NCI-H128 (cell line): ENCODE data around the gene SEMA3A.

Experiments used
- DNase-seq: peaks from one replicate; lab custom pipeline; 2025; ENCODE audit not compliant: unreplicated experiment; lab: John Stamatoyannopoulos, UW

SEMA3A gene

GRCh38 chr7:84112771-84113170, 81.8 kb downstream of the SEMA3A start:
- DNase-seq, result no peak

- DNase-seq, result no peak
These were observed 82.7 kb downstream of the SEMA3A start for GRCh38 chr7:84111842-84112241.

GRCh38 chr7:84110400-84110799, 84.2 kb downstream of the SEMA3A start:
- DNase-seq, result no peak

DNA sequence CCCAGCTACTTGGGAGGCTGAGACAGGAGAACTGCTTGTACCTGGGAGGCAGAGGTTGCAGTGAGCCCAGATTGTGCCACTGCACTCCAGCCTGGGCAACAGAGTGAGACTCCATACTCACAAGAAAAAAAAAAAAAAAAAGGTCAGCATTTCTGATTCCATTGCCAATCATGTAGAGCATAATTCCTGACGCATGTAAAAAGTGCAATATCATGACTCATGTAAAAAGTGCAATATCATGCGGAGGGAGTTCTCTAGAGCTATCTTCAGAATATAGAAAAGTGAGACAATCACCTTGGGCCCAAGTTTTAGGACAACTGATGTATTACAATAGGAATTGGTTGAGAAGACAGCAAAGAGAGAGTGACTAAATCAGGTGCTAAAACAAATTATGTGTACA, 85.8 kb downstream of the SEMA3A start:
- DNase-seq, result no peak

DNA sequence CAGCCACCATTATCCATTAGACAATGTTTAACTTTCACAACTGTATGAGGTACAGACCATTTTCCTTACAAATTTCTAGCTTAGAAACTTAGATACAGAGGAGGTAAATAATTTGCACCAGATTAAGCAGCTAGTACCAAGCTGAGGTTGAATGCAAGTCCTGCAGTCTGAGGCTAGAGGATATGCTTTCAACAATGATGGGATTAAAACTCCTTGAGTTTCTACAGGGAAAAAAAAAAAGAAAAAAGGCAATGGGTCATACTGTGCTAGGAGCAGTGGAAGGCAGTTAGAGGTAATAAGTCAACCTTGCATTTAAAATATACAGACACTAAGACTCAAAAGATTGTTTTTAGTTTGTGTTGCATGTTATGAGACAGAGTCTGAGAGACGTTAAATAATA, 86.5 kb downstream of the SEMA3A start:
- no peak for DNase-seq

GRCh38 chr7:84107259-84107658, 87.3 kb downstream of the SEMA3A start:
- no peak for DNase-seq

DNA sequence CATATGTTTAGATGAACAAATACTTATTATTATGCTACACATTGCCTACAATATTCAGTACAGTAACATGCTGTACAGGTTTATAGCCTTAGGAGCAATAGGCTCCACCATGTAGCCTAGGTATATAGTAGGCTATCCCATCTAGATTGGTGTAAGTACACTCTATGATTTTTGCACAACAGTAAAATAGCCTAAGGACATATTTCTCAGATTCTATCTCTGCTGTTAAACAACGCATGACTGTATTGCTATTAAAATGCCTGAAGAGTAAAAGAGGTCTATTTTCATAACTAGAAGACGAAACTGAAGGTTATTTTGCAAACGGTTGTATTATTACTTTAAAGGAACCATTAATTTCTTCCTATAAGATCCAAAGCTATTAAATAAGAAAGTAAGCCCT, 88.3 kb downstream of the SEMA3A start:
- DNase-seq, result no peak

- DNase-seq, result no peak
These were observed 89.0 kb downstream of the SEMA3A start for GRCh38 chr7:84105586-84105985.

DNA sequence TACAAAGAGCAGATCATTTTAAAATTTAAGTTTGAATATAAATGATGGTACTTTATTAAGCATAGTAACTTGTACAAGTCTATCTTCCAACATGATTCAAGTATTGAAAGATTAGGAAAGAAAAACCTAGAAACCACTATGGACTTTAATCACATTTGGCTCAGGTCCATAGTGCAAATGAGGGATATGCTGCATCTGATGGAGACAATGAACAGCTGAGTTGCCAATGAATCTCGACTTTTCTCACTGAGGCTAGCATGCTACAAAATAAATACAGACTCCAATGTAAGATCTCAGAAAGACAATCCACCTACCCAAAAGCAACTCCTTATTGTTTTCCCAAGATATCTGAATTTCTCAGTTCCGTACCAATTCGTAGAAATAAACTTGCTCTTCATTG, 89.8 kb downstream of the SEMA3A start:
- no peak for DNase-seq

- DNase-seq, result no peak
These were observed 92.4 kb downstream of the SEMA3A start for GRCh38 chr7:84102213-84102612.

- DNase-seq, result no peak
These were observed 93.7 kb downstream of the SEMA3A start for GRCh38 chr7:84100866-84101265.

- no peak for DNase-seq
These were observed 98.6 kb downstream of the SEMA3A start for GRCh38 chr7:84095971-84096370.

DNA sequence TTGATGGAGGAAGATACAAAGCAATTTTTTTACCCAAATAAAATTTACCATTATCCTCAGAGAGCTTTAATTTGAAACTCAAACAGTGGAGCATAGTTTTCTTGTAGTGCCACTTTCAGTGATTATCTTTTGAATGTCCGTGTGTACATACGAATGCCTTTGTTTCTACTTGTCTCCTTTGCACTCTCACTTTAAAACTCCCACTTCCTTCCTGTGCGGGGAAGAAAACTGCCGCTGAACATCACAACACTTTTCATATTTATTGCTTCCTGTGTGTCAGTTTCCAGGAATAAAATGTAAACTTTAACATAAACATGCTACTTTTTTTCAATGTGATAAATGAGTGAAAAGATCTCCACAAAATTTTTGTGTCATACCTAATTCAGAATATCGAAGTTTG, 102.4 kb downstream of the SEMA3A start:
- no peak for DNase-seq

- no peak for DNase-seq
These were observed 103.3 kb downstream of the SEMA3A start for GRCh38 chr7:84091318-84091717.

DNA sequence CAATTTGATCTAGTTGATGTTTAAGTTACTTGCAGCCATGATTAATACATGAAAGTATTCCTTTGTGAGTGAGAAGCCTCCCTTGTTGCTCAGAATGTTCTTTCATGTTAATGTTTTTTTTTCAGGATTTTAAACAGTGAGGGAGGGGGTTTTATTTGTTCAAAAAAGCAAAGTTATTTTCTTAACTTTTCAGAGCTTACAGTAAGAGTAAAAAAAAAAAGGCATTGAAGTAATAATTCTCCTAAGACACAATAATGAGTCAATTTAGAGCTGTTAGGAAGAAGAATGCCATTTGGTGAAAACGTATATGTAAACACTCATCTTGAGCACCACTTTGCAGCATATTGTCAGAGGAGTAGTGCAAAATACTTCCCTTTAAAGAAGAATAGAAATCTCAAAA, 105.8 kb downstream of the SEMA3A start:
- DNase-seq, result no peak

DNA sequence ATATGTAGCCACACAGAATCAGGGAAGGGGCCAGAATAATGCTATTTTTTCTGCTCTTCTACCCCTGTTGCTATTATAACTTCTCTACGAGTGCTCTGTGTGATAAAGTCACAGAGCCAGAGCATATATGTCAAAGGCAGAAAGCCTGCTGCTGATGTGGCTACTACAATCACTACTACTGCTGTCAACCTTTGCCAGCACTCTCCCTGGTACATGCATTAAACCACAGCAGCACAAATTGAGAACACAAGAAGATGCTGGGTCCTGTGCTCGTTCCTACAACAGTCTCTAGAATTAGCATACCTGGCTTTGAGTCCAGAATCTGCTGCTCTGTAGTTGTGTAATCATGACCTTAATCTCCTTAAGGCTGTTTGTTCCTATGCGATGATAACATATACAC, 108.6 kb downstream of the SEMA3A start:
- DNase-seq, result no peak

DNA sequence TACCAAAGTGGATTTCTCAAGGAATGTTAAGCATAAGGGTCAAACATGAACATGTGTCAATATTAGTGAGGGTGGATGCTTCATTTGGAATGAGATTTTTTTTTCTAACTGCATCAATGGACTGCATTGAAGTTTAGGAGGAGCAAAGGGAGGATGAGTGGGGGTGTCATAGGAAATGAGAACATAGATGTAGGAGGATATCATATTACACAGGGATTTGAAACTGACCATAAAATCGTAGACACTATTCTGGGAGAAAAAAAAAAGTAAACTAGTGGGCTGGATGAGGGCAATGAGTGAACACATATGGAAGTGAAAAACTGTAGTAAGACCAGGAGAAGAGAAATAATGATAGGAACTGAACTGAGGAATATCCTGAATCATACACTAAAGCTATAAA, 109.4 kb downstream of the SEMA3A start:
- DNase-seq, result no peak

DNA sequence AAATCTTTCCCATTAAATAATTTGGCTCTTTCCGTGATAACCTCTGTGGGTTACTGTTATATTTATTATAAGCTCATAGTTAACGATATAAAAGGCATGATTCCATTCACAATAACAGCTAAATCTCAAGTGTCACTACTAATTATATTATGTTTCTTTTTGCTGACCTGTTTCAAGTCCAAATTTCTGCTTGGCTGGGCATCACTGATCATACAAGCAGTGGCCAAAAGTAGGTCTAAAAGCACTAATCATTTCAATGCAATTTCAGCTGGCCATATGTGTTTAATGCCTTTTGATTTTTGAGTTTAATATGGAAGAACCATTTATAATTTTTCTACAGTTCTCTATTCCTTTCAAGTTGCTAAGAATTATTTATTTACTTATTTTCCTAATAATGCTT, 110.7 kb downstream of the SEMA3A start:
- no peak for DNase-seq

DNA sequence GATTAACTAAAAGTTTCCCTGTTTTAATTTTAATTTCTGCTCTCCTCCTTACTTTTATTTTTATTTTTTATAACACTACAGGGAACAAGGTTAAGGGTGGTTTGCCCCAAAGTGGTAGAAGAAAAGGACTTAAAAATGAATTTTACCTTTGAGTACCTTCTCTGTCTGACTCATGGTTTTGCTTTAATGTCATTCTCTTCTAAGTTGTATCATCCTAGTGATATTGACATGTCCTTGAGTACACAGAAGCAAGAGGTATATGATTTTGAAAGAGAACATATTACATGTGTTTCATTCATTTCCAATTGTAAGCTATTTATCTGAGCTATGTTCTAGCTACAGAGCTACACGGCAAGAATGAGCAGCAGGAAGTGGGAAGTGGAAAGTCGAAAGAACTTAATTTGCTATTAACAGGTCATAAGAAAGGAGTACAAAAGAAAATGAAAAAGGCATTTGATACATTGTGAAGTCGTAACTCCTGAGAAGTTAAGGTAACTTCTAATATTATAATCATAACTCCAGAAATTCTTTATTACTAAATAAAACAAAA, 112.5 kb downstream of the SEMA3A start:
- no peak for DNase-seq

GRCh38 chr7:84077336-84077735, 117.3 kb downstream of the SEMA3A start:
- DNase-seq, result no peak

- DNase-seq, result no peak
These were observed 118.4 kb downstream of the SEMA3A start for GRCh38 chr7:84076219-84076618.

GRCh38 chr7:84073186-84073875, 121.3 kb downstream of the SEMA3A start:
- DNase-seq, result no peak

DNA sequence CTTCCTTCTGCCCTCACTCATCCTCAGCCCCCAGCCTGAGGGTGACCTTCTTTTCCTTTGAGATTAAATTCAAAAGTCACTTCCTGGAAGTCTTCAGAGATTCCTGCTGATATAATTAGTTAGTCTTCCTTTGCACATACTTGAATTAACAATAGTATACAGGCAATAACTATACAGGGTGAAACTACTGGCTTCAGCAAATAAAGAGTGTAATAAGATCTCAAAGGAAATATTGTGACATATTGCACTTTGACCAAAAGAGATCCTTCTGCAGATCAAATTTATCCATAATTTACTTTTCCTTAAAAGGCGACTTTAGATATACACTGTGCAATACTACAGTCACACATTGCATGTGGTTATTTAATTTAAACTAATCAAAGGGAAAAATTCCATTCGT, 123.8 kb downstream of the SEMA3A start:
- no peak for DNase-seq
